HEK293 (cell line): ENCODE data around the gene KRT13.

Source experiments
- CTCF ChIA-PET: fragments of 350-600 bp; formaldehyde crosslinking; extraction: SDS; loops from one replicate; lab custom pipeline; 2021; ENCODE audit warnings: antibody characterized with exemption; lab: Yijun Ruan, JAX
- POLR2A ChIA-PET: fragments of 300-600 bp; formaldehyde crosslinking; extraction: SDS; loops from one replicate; lab custom pipeline; 2020; ENCODE audit warnings: antibody characterized with exemption, inconsistent platforms; lab: Yijun Ruan, JAX
- H3K27ac ChIP-seq: fragments of 200-500 bp; sonication (Bioruptor generic); 2 replicates; pipeline ENCODE4 v1.5.1; 2014; ENCODE audit warnings: low read depth, low read length, control low read depth, inconsistent platforms; ENCODE audit errors: extremely low read depth
- H3K36me3 ChIP-seq, 2 experiments: fragments of 200-500 bp in 1 of 2; sonication (Bioruptor generic) in 1 of 2; 1 replicate in 1 of 2; 2 replicates in 1 of 2; pipeline ENCODE4 v1.5.1; 2014 to 2017; ENCODE audit warnings: inconsistent platforms in 2 of 2, low read length in 2 of 2; ENCODE audit not compliant: control insufficient read depth in 2 of 2, insufficient read depth in 1 of 2
- H3K4me1 ChIP-seq: fragments of 200-500 bp; sonication (Bioruptor generic); 2 replicates; pipeline ENCODE4 v1.5.1; 2014; ENCODE audit warnings: mild to moderate bottlenecking, low read length, inconsistent platforms; ENCODE audit not compliant: control insufficient read depth, insufficient read depth
- H3K4me3 ChIP-seq: 2 replicates; pipeline ENCODE4 v1.5.1; 2011; ENCODE audit warnings: low read depth, mild to moderate bottlenecking, control low read depth, low read length, moderate library complexity
- H3K9me3 ChIP-seq: fragments of 200-500 bp; sonication (Bioruptor generic); 2 replicates; pipeline ENCODE4 v1.5.1; 2014; ENCODE audit warnings: low read depth, low read length, inconsistent platforms; ENCODE audit not compliant: control insufficient read depth, insufficient read depth
- GFI1B ChIP-seq: fragments of 450-650 bp; formaldehyde crosslinking; IDR thresholded peaks from 2 replicates; pipeline ENCODE4 v1.5.1; 2016; ENCODE audit warnings: missing biosample characterization, missing genetic modification characterization
- IKZF3 ChIP-seq: fragments of 450-650 bp; IDR thresholded peaks from 2 replicates; pipeline ENCODE4 v1.5.0; 2018; ENCODE audit warnings: missing biosample characterization, mild to moderate bottlenecking, missing genetic modification characterization, moderate library complexity
- KLF16 ChIP-seq: fragments of 450-650 bp; formaldehyde crosslinking; IDR thresholded peaks from 2 replicates; pipeline ENCODE4 v1.5.1; 2017; ENCODE audit warnings: missing biosample characterization, missing genetic modification characterization
- MYNN ChIP-seq: fragments of 450-650 bp; formaldehyde crosslinking; IDR thresholded peaks from 2 replicates; pipeline ENCODE4 v1.5.1; 2016; ENCODE audit warnings: missing biosample characterization, missing genetic modification characterization, borderline replicate concordance
- PRDM10 ChIP-seq: fragments of 450-650 bp; formaldehyde crosslinking; IDR thresholded peaks from 2 replicates; pipeline ENCODE4 v1.5.1; 2016; ENCODE audit warnings: missing biosample characterization, missing genetic modification characterization
- SCRT2 ChIP-seq: fragments of 450-650 bp; formaldehyde crosslinking; IDR thresholded peaks from 2 replicates; pipeline ENCODE4 v1.5.1; 2016; ENCODE audit warnings: missing biosample characterization, missing genetic modification characterization
- ZBTB1 ChIP-seq: fragments of 450-650 bp; formaldehyde crosslinking; IDR thresholded peaks from 2 replicates; pipeline ENCODE4 v1.5.1; 2016; ENCODE audit warnings: missing biosample characterization, missing genetic modification characterization
- ZBTB17 ChIP-seq: fragments of 450-650 bp; formaldehyde crosslinking; IDR thresholded peaks from 2 replicates; pipeline ENCODE4 v1.5.1; 2016; ENCODE audit warnings: missing biosample characterization, missing genetic modification characterization
- ZIC2 ChIP-seq: fragments of 450-650 bp; formaldehyde crosslinking; IDR thresholded peaks from 2 replicates; pipeline ENCODE4 v1.5.1; 2016; ENCODE audit warnings: missing biosample characterization, missing genetic modification characterization
- ZNF169 ChIP-seq: fragments of 450-650 bp; formaldehyde crosslinking; IDR thresholded peaks from 2 replicates; pipeline ENCODE4 v1.5.1; 2016; ENCODE audit warnings: missing biosample characterization, missing genetic modification characterization
- ZNF184 ChIP-seq: fragments of 450-650 bp; IDR thresholded peaks from 2 replicates; pipeline ENCODE4 v1.5.1; 2018; ENCODE audit warnings: missing biosample characterization, mild to moderate bottlenecking, missing genetic modification characterization
- ZNF302 ChIP-seq: fragments of 450-650 bp; formaldehyde crosslinking; IDR thresholded peaks from 2 replicates; pipeline ENCODE4 v1.5.1; 2016; ENCODE audit warnings: missing biosample characterization, missing genetic modification characterization, low read depth
- ZNF350 ChIP-seq: fragments of 450-650 bp; formaldehyde crosslinking; IDR thresholded peaks from 2 replicates; pipeline ENCODE4 v1.5.0; 2017; ENCODE audit warnings: missing biosample characterization, mild to moderate bottlenecking, missing genetic modification characterization
- ZNF366 ChIP-seq: fragments of 450-650 bp; formaldehyde crosslinking; conservative IDR thresholded peaks from 2 replicates; pipeline ENCODE4 v1.5.1; 2016; ENCODE audit warnings: missing biosample characterization, missing genetic modification characterization
- ZNF473 ChIP-seq: fragments of 450-650 bp; formaldehyde crosslinking; IDR thresholded peaks from 2 replicates; pipeline ENCODE4 v1.5.1; 2017; ENCODE audit warnings: missing biosample characterization, missing genetic modification characterization
- ZNF549 ChIP-seq: fragments of 450-650 bp; IDR thresholded peaks from 2 replicates; pipeline ENCODE4 v1.5.1; 2018; ENCODE audit warnings: missing biosample characterization, missing genetic modification characterization, mild to moderate bottlenecking, inconsistent platforms, moderate library complexity
- ZNF561 ChIP-seq: fragments of 450-650 bp; IDR thresholded peaks from 2 replicates; pipeline ENCODE4 v1.5.1; 2018; ENCODE audit warnings: missing biosample characterization, missing genetic modification characterization, borderline replicate concordance
- ZNF629 ChIP-seq: fragments of 450-650 bp; formaldehyde crosslinking; IDR thresholded peaks from 2 replicates; pipeline ENCODE4 v1.5.1; 2017; ENCODE audit warnings: missing biosample characterization, missing genetic modification characterization
- ZNF639 ChIP-seq: fragments of 450-650 bp; formaldehyde crosslinking; IDR thresholded peaks from 2 replicates; pipeline ENCODE4 v1.5.1; 2016; ENCODE audit warnings: missing biosample characterization, missing genetic modification characterization
- ZNF654 ChIP-seq: fragments of 450-650 bp; formaldehyde crosslinking; IDR thresholded peaks from 2 replicates; pipeline ENCODE4 v1.5.1; 2016; ENCODE audit warnings: low read depth, missing biosample characterization, missing genetic modification characterization
- ZNF660 ChIP-seq: fragments of 450-650 bp; IDR thresholded peaks from 2 replicates; pipeline ENCODE4 v1.5.1; 2018; ENCODE audit warnings: missing biosample characterization, mild to moderate bottlenecking, missing genetic modification characterization
- ZNF768 ChIP-seq: fragments of 450-650 bp; formaldehyde crosslinking; IDR thresholded peaks from 2 replicates; pipeline ENCODE4 v1.5.1; 2018; ENCODE audit warnings: missing biosample characterization, mild to moderate bottlenecking, missing genetic modification characterization
- ZSCAN16 ChIP-seq: fragments of 450-650 bp; formaldehyde crosslinking; IDR thresholded peaks from 2 replicates; pipeline ENCODE4 v1.5.1; 2016; ENCODE audit warnings: missing biosample characterization, missing genetic modification characterization
- ZSCAN4 ChIP-seq: fragments of 450-650 bp; formaldehyde crosslinking; IDR thresholded peaks from 2 replicates; pipeline ENCODE4 v1.5.1; 2017; ENCODE audit warnings: missing biosample characterization, missing genetic modification characterization
- TF ChIP-seq, protein P1 (sequence below): fragments of 450-650 bp; formaldehyde crosslinking; IDR thresholded peaks from 2 replicates; pipeline ENCODE4 v1.5.1; 2016; ENCODE audit warnings: missing biosample characterization, missing genetic modification characterization
- TF ChIP-seq, protein P2 (sequence below): fragments of 450-650 bp; formaldehyde crosslinking; IDR thresholded peaks from 2 replicates; pipeline ENCODE4 v1.5.1; 2016; ENCODE audit warnings: missing biosample characterization, missing genetic modification characterization
- TF ChIP-seq, protein P3 (sequence below): sonication (generic); formaldehyde crosslinking; IDR thresholded peaks from 2 replicates; pipeline ENCODE4 v1.8.1; 2022; ENCODE audit warnings: mild to moderate bottlenecking, moderate library complexity, missing genetic modification reagents

The KRT13 gene

DNA sequence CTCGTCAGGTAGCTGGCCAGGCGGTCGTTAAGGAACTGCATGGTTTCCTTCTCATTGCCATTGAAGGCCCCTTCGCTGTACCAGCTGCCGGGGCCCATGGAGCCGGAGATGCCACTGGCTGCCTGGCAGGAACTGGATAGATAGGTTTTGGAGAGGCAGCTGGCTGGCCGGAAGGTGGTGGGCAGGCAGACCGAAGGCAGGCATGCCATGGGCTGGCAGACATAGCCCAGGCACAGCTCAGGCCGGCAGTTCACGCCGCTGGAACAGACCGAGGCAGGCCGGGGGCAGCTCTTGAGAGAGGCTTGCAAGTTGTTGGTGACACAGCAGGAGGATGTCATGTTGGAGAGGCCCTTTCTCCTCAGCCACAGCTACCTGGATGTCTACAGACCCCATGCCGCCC is 38.4 kb downstream of the KRT13 start, which contains the start of gene KRT32 (continued):
- TF ChIP-seq MYNN (tag by site-specific recombination) = no peak
- no peak for TF ChIP-seq ZIC2

DNA sequence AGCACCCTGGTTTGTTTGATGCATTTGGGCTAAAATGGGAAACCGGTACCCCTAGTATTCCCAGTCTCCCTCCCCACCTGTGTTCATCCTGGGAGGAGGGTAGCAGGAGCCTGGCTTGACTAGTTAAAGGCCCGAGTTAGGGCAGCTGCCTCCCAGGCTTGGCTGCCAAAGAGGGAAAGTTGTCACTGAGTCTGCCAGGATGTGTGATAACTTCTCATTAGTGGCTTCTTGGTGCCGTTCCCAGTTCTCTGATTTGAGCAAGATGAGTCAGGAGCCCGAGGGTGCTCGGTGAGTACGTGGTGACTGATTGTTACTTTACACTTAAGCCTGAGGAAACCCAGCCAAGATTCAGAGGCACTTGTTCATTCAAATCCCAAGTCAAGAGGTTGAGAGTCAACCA is 40.7 kb downstream of the KRT13 start:
- H3K4me1 ChIP-seq = no peaks in the 10 kb centered on the region
- no peaks in the 10 kb centered on the region for H3K36me3 ChIP-seq
- ChIA-PET CTCF (interaction anchor here (0.7 to 1.2 kb wide), 3 partner anchors 47 to 201 kb away, joined by 3 to 4 read pairs (median 4); no protein-coding TSS in a partner anchor), POLR2A (no interaction called here)
- H3K27ac ChIP-seq = no peak overlapping the region
- H3K9me3 ChIP-seq = no peaks in the 10 kb centered on the region
- H3K4me3 ChIP-seq = no peak overlapping the region
- no peak for TF ChIP-seq ZNF302 (tag by site-specific recombination)
- TF ChIP-seq, protein P1, sequence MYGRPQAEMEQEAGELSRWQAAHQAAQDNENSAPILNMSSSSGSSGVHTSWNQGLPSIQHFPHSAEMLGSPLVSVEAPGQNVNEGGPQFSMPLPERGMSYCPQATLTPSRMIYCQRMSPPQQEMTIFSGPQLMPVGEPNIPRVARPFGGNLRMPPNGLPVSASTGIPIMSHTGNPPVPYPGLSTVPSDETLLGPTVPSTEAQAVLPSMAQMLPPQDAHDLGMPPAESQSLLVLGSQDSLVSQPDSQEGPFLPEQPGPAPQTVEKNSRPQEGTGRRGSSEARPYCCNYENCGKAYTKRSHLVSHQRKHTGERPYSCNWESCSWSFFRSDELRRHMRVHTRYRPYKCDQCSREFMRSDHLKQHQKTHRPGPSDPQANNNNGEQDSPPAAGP (tag by site-specific recombination) = no peak
- TF ChIP-seq ZNF366 (tag by site-specific recombination) = no peak
- peak; percentile 56; the same call in 1 of the 2 replicates for TF ChIP-seq ZNF629 (tag by site-specific recombination)
- TF ChIP-seq PRDM10 (tag by site-specific recombination) = peak; percentile 10; the same call in 1 of the 2 replicates
- no peak for TF ChIP-seq KLF16 (tag by site-specific recombination)
- TF ChIP-seq ZNF549 (tag by site-specific recombination) = no peak
- peak; percentile 17; the same call in 1 of the 2 replicates for TF ChIP-seq SCRT2 (tag by site-specific recombination)
- peak; percentile 76 for TF ChIP-seq ZNF660 (tag by site-specific recombination)
- no peak for TF ChIP-seq ZNF561 (tag by site-specific recombination)
- peak; percentile 61; the same call in 1 of the 2 replicates for TF ChIP-seq GFI1B
- no peak for TF ChIP-seq ZNF350
- TF ChIP-seq, protein P2, sequence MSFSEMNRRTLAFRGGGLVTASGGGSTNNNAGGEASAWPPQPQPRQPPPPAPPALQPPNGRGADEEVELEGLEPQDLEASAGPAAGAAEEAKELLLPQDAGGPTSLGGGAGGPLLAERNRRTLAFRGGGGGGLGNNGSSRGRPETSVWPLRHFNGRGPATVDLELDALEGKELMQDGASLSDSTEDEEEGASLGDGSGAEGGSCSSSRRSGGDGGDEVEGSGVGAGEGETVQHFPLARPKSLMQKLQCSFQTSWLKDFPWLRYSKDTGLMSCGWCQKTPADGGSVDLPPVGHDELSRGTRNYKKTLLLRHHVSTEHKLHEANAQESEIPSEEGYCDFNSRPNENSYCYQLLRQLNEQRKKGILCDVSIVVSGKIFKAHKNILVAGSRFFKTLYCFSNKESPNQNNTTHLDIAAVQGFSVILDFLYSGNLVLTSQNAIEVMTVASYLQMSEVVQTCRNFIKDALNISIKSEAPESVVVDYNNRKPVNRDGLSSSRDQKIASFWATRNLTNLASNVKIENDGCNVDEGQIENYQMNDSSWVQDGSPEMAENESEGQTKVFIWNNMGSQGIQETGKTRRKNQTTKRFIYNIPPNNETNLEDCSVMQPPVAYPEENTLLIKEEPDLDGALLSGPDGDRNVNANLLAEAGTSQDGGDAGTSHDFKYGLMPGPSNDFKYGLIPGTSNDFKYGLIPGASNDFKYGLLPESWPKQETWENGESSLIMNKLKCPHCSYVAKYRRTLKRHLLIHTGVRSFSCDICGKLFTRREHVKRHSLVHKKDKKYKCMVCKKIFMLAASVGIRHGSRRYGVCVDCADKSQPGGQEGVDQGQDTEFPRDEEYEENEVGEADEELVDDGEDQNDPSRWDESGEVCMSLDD = no peak
- TF ChIP-seq ZNF654 (tag by site-specific recombination) = no peak
- no peak for TF ChIP-seq ZNF169 (tag by site-specific recombination)
- TF ChIP-seq ZIC2 = no peak
- 0 out of 2 replicates have a peak, but pooled peaks have one; percentile 42 for TF ChIP-seq ZNF184
- TF ChIP-seq IKZF3 (tag by site-specific recombination) = no peak
- TF ChIP-seq, protein P3, sequence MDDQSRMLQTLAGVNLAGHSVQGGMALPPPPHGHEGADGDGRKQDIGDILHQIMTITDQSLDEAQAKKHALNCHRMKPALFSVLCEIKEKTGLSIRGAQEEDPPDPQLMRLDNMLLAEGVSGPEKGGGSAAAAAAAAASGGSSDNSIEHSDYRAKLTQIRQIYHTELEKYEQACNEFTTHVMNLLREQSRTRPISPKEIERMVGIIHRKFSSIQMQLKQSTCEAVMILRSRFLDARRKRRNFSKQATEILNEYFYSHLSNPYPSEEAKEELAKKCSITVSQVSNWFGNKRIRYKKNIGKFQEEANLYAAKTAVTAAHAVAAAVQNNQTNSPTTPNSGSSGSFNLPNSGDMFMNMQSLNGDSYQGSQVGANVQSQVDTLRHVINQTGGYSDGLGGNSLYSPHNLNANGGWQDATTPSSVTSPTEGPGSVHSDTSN (CRISPR knock-in tag) = no peak
- no peak for TF ChIP-seq ZNF639 (tag by site-specific recombination)
- peak; percentile 39; the same call in 1 of the 2 replicates for TF ChIP-seq ZSCAN4 (tag by site-specific recombination)
- TF ChIP-seq ZNF768 (tag by site-specific recombination) = no peak
- TF ChIP-seq ZBTB1 (tag by site-specific recombination) = no peak
- no peak for TF ChIP-seq ZBTB17 (tag by site-specific recombination)
- no peak for TF ChIP-seq ZSCAN16 (tag by site-specific recombination)
- TF ChIP-seq ZNF473 = no peak
